Keratinocyte (primary cell): ENCODE data around the gene ANAPC1. TPM values are rescaled to one million over a fixed set of nuclear protein-coding genes. Genes with fewer than 3 reads are reported as not detected.

Experiments
- DNase-seq: peaks from one replicate; pipeline ENCODE4 v3.0.0-alpha.2; 2011; ENCODE audit warnings: low read depth, missing footprints, low spot score
- FAIRE-seq: peaks from 2 replicates; lab custom pipeline; 2011; peaks lifted over from hg19 to GRCh38; lab: Jason Lieb, UNC
- H2AFZ ChIP-seq: 2 replicates; pipeline ENCODE4 v1.6.0; 2012; ENCODE audit warnings: low read length, control low read depth, inconsistent platforms; ENCODE audit not compliant: control insufficient read depth
- H3K27ac ChIP-seq: 2 replicates; pipeline ENCODE4 v1.5.1; 2011; ENCODE audit warnings: low read length; ENCODE audit not compliant: control insufficient read depth, insufficient read depth
- H3K27me3 ChIP-seq: 3 replicates; pipeline ENCODE4 v1.6.0; 2011; ENCODE audit warnings: low read length; ENCODE audit not compliant: control insufficient read depth, insufficient read depth; ENCODE audit errors: extremely low read depth
- H3K36me3 ChIP-seq, 2 experiments: 2 replicates in 1 of 2; 3 replicates in 1 of 2; pipeline ENCODE4 v1.5.1; 2011; ENCODE audit warnings: low read length in 2 of 2, mild to moderate bottlenecking in 1 of 2; ENCODE audit not compliant: control insufficient read depth in 2 of 2, insufficient read depth in 2 of 2; ENCODE audit errors: extremely low read depth in 1 of 2
- H3K4me1 ChIP-seq: 3 replicates; pipeline ENCODE4 v1.5.1; 2011; ENCODE audit warnings: low read length; ENCODE audit not compliant: control insufficient read depth, insufficient read depth; ENCODE audit errors: extremely low read depth
- H3K4me2 ChIP-seq: 3 replicates; pipeline ENCODE4 v1.6.0; 2011; ENCODE audit warnings: low read depth, low read length; ENCODE audit not compliant: control insufficient read depth, insufficient read depth; ENCODE audit errors: extremely low read depth
- H3K4me3 ChIP-seq, 3 experiments: fragments of 200-600 bp in 1 of 3; sonication (generic) in 1 of 3; 2 replicates in 2 of 3; 3 replicates in 1 of 3; pipeline ENCODE4 v1.5.1; 2011 to 2016; ENCODE audit warnings: low read length in 3 of 3, mild to moderate bottlenecking in 3 of 3, control low read depth in 2 of 3, inconsistent platforms in 1 of 3, low read depth in 1 of 3, mixed read lengths in 1 of 3, mixed run types in 1 of 3, moderate library complexity in 1 of 3; ENCODE audit not compliant: control insufficient read depth in 2 of 3, insufficient read depth in 2 of 3; ENCODE audit errors: extremely low read depth in 1 of 3
- H3K79me2 ChIP-seq: 2 replicates; pipeline ENCODE4 v1.6.0; 2012; ENCODE audit warnings: low read length; ENCODE audit not compliant: control insufficient read depth, insufficient read depth
- H3K9ac ChIP-seq: 3 replicates; pipeline ENCODE4 v1.6.0; 2011; ENCODE audit warnings: low read length; ENCODE audit not compliant: control insufficient read depth, insufficient read depth; ENCODE audit errors: extremely low read depth
- H3K9me1 ChIP-seq: 3 replicates; pipeline ENCODE4 v1.6.0; 2011; ENCODE audit warnings: low read length; ENCODE audit not compliant: control insufficient read depth, insufficient read depth; ENCODE audit errors: extremely low read depth
- H3K9me3 ChIP-seq: 2 replicates; pipeline ENCODE4 v1.5.1; 2012; ENCODE audit warnings: low read depth, low read length; ENCODE audit not compliant: control insufficient read depth
- H4K20me1 ChIP-seq: 3 replicates; pipeline ENCODE4 v1.6.0; 2011; ENCODE audit warnings: low read length; ENCODE audit not compliant: control insufficient read depth, insufficient read depth; ENCODE audit errors: extremely low read depth
- EZH2 ChIP-seq: IDR thresholded peaks from one replicate; pipeline ENCODE4 v1.6.1; 2012; ENCODE audit warnings: inconsistent platforms, mild to moderate bottlenecking, low read length, moderate library complexity
- dilution Hi-C: fragments of 300-500 bp; cut with MboI; formaldehyde crosslinking; loops from one replicate; pipeline ENCODE4 v1.7.0; 2020; ENCODE audit warnings: low sequenced_read_pairs; ENCODE audit not compliant: extremely low pct_ligation_motif_present
- polyA minus RNA-seq, 3 experiments: library from RNA; depleted of rRNA, polyadenylated mRNA; stranded (reverse); fragments of >200 nt; gene quantifications; 1 replicate in 1 of 3; 2 replicates in 1 of 3; 3 replicates in 1 of 3; pipeline ENCODE4 v1.2.3, GENCODE V29; 2011
- polyA plus RNA-seq, 5 experiments: library from polyadenylated mRNA; depleted of rRNA in 3 of 5; stranded (reverse) in 3 of 5; stranded (forward) in 1 of 5; unstranded in 1 of 5; fragments of >200 nt; gene quantifications; 1 replicate in 1 of 5; 2 replicates in 3 of 5; 3 replicates in 1 of 5; pipeline versions ENCODE4 v1.2.1 to v1.2.3, GENCODE V29; 2011 to 2012; ENCODE audit warnings: missing spikeins in 2 of 5, low read depth in 1 of 5, low replicate concordance in 1 of 5
- TF ChIP-seq, protein P1 (sequence below), 3 experiments: IDR thresholded peaks in 1 of 3; conservative IDR thresholded peaks in 1 of 3; optimal IDR thresholded peaks in 1 of 3; 2 replicates in 2 of 3; 3 replicates in 1 of 3; pipeline versions ENCODE3 to v1.5.1; 2011; ENCODE audit warnings: low read length in 3 of 3, mild to moderate bottlenecking in 3 of 3, moderate library complexity in 2 of 3, control low read depth in 1 of 3, inconsistent platforms in 1 of 3; ENCODE audit not compliant: insufficient read depth in 2 of 3; ENCODE audit errors: extremely low read depth in 1 of 3

ANAPC1 gene
- polyA plus RNA-seq (31.5 to 36.5 TPM (median 34.4 TPM) in 3 replicates), polyA minus RNA-seq (51.5 to 99.3 TPM (median 80.4 TPM) in 3 replicates)
- polyA plus RNA-seq (2011; ENCODE audit: low read depth), result 14.2 TPM
- polyA plus RNA-seq (2011; cell fraction: cytosol; rRNA removed), result 14.4 and 22.7 TPM in 2 replicates
- 45.1 and 46.9 TPM in 2 replicates for polyA plus RNA-seq (2011; cell fraction: nucleus; rRNA removed)
- polyA plus RNA-seq (2012; ENCODE audit: low replicate concordance), result 9.6 and 28.4 TPM in 2 replicates
- polyA minus RNA-seq (2011; cell fraction: cytosol; rRNA and poly(A)+ RNA removed), result 54.7 TPM
- polyA minus RNA-seq (2011; cell fraction: nucleus; rRNA and poly(A)+ RNA removed), result 127 and 146 TPM in 2 replicates

DNA sequence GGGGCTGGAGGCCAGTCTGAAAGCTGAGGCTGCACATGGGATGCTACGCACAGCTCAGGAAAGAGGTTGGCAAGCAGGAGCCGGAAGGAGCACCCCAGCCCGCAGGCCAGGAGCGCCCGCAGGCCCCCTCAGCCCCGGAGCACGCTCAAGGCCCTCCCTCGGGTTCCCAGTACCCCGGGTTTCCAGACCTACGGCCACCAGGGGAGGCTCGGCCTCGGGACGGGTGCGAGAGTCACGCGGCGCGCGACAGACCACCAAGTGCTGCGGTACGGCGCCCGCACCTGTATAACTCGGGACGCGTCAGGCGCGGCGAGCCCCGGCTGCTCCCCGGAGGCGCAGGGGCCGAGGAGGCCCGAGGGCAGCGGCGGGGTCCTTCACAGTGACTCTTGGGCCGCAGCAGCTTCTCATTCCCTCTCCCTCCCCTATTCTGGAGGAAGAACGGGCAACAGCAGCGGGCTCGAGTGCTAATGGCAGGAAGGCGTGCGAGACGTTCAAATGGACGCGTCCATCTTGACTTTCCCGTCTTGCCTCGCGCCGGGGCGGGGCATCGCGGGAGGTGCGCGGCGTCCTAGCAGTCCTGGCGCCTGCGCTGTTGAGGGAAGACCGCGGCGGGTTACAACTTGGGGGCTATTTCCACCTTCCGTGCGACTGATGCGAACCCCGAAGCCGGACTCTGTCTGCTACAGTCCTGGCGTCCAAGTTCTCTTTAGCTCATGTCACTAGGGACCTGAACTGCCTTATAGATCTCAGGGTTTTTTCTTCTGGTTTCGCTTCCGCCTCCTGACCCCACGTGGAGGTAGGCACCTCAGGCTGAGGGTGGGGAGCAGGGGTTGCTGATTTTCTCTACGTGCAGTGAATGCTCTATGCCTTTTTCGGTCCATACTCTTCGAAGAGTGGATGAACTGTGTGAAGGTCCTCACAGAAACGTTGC lies at the start of gene ANAPC1:
TSS of gene ANAPC1 (minus strand) at position 533 of the 931 bp plus-strand sequence. CDS start 3,368 bp downstream, outside the sequence.
- Histone ChIP-seq H3K4me3 (peak within 1 kb of the TSS; percentile 96 to 100 (median 99)), H3K27me3 (no peaks in the 10 kb centered on the region), H3K36me3 (no peaks in the 10 kb centered on the region), H3K4me1 (no peaks in the 10 kb centered on the region), H3K9me3 (no peaks in the 10 kb centered on the region), H3K79me2 (peaks cover 35% of the 10 kb centered on the region), H2AFZ (peak within 1 kb of the TSS; percentile 100), H3K9ac (peak within 1 kb of the TSS; percentile 89), H3K9me1 (no peaks in the 10 kb centered on the region), H3K4me2 (peak within 1 kb of the TSS; percentile 82), H3K27ac (peak within 1 kb of the TSS; percentile 79), H4K20me1 (no peaks in the 10 kb centered on the region)
- dilution Hi-C loops, result no loop called here
- TF ChIP-seq, protein P1, sequence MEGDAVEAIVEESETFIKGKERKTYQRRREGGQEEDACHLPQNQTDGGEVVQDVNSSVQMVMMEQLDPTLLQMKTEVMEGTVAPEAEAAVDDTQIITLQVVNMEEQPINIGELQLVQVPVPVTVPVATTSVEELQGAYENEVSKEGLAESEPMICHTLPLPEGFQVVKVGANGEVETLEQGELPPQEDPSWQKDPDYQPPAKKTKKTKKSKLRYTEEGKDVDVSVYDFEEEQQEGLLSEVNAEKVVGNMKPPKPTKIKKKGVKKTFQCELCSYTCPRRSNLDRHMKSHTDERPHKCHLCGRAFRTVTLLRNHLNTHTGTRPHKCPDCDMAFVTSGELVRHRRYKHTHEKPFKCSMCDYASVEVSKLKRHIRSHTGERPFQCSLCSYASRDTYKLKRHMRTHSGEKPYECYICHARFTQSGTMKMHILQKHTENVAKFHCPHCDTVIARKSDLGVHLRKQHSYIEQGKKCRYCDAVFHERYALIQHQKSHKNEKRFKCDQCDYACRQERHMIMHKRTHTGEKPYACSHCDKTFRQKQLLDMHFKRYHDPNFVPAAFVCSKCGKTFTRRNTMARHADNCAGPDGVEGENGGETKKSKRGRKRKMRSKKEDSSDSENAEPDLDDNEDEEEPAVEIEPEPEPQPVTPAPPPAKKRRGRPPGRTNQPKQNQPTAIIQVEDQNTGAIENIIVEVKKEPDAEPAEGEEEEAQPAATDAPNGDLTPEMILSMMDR (optimal IDR thresholded peaks at IDR 0.05 in 1 of 3, IDR thresholded peaks at IDR 0.05 in 1 of 3, conservative IDR thresholded peaks at IDR 0.05 in 1 of 3; ENCODE audit: extremely low read depth in 1 of 3, insufficient read depth in 2 of 3, low read length in 3 of 3), result peak in 1 of 3 experiments; percentile 10
- no peak for TF ChIP-seq EZH2
- DNase-seq (no peak), FAIRE-seq (no peak)

- TF ChIP-seq, protein P1 (optimal IDR thresholded peaks at IDR 0.05 in 1 of 3, IDR thresholded peaks at IDR 0.05 in 1 of 3, conservative IDR thresholded peaks at IDR 0.05 in 1 of 3; ENCODE audit: extremely low read depth in 1 of 3, insufficient read depth in 2 of 3, low read length in 3 of 3), result no peak
- no peak for TF ChIP-seq EZH2
- Histone ChIP-seq H3K36me3 (no peaks in the 10 kb centered on the region), H3K27ac (no peak overlapping the region), H4K20me1 (peaks cover 4% of the 10 kb centered on the region), H3K9me3 (no peaks in the 10 kb centered on the region), H2AFZ (no peak overlapping the region), H3K4me3 (no peak overlapping the region), H3K79me2 (no peaks in the 10 kb centered on the region), H3K4me1 (peaks cover 4% of the 10 kb centered on the region), H3K9ac (no peak overlapping the region), H3K27me3 (peaks cover 31% of the 10 kb centered on the region), H3K9me1 (no peaks in the 10 kb centered on the region), H3K4me2 (no peak overlapping the region)
- dilution Hi-C loops, result no loop called here
- DNase-seq (no peak), FAIRE-seq (no peak)
Observed at GRCh38 chr2:111932841-111933291, 48.9 kb upstream of the ANAPC1 start.
